ENCODE data around the gene AFF1.

AFF1 gene

DNA sequence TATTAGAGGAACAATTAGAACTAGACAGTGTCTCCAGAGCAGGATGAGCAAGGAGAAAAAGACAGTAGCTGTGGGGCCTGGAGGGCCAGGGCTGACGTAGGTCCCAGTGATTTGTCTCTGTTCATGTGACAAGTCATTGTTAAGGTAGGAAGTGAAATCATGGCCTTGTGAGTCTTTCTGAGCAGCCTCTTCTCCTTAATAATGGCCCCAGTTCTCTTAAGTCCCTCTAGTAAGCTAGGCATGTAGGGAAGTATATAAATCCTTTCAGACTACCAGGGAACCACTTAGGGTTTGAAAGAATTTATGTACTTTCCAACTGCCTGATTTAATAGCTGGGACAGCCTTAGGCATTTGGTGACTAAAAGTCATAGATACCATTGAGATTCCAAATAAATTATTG lies 152.6 kb downstream of the AFF1 start:
- H3K9me3 ChIP-seq (ENCODE audit: control insufficient read depth, low read depth, low read length): no peaks in the 10 kb centered on the region
- H3K27ac ChIP-seq (ENCODE audit: low read length): no peak overlapping the region
- no peaks in the 10 kb centered on the region for H3K27me3 ChIP-seq (ENCODE audit: control insufficient read depth, insufficient read depth, low read length)
- H3K4me1 ChIP-seq (ENCODE audit: control insufficient read depth, low read depth, low read length): no peaks in the 10 kb centered on the region
- no peak overlapping the region for H3K9ac ChIP-seq (ENCODE audit: low read length)
- H3K4me3 ChIP-seq (ENCODE audit: low read length): no peak overlapping the region
- H3K36me3 ChIP-seq (ENCODE audit: control insufficient read depth, low read depth, low read length): peaks cover 9% of the 10 kb centered on the region

GRCh38 chr4:87088186-87088585 lies 153.4 kb downstream of the AFF1 start:
- Histone ChIP-seq H3K4me1 (ENCODE audit: control insufficient read depth, low read depth, low read length) (no peaks in the 10 kb centered on the region), H3K9me3 (ENCODE audit: control insufficient read depth, low read depth, low read length) (no peaks in the 10 kb centered on the region), H3K9ac (ENCODE audit: low read length) (no peak overlapping the region), H3K27ac (ENCODE audit: low read length) (no peak overlapping the region), H3K36me3 (ENCODE audit: control insufficient read depth, low read depth, low read length) (peaks cover 9% of the 10 kb centered on the region), H3K27me3 (ENCODE audit: control insufficient read depth, insufficient read depth, low read length) (no peaks in the 10 kb centered on the region), H3K4me3 (ENCODE audit: low read length) (no peak overlapping the region)

- Histone ChIP-seq H3K36me3 (ENCODE audit: control insufficient read depth, low read depth, low read length) (peaks cover 6% of the 10 kb centered on the region), H3K4me3 (ENCODE audit: low read length) (no peak overlapping the region), H3K9ac (ENCODE audit: low read length) (no peak overlapping the region), H3K9me3 (ENCODE audit: control insufficient read depth, low read depth, low read length) (no peaks in the 10 kb centered on the region), H3K27me3 (ENCODE audit: control insufficient read depth, insufficient read depth, low read length) (no peaks in the 10 kb centered on the region), H3K4me1 (ENCODE audit: control insufficient read depth, low read depth, low read length) (no peaks in the 10 kb centered on the region), H3K27ac (ENCODE audit: low read length) (peak overlapping the region; percentile 10)
Measured at GRCh38 chr4:87089368-87089767, 154.6 kb downstream of the AFF1 start.

DNA sequence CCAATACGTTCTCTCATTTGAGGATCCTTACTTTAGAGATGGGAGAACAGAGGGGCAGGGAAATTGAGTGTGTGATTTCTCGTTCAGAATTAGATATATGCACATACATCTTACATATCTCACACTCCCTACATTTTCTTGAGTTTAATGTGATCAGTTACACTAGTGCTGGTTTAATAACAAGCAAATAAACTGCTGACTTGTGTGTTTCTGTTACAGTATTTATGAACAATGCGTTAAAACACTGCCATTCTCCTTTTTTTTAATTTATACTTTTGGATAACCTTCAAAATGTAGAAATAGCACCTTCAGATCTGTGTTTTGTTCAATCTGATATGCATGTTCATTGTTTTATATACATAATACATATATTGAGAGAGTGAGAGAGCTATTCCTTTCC lies 155.5 kb downstream of the AFF1 start:
- Histone ChIP-seq H3K4me3 (ENCODE audit: low read length) (no peak overlapping the region), H3K4me1 (ENCODE audit: control insufficient read depth, low read depth, low read length) (no peaks in the 10 kb centered on the region), H3K9ac (ENCODE audit: low read length) (no peak overlapping the region), H3K27me3 (ENCODE audit: control insufficient read depth, insufficient read depth, low read length) (no peaks in the 10 kb centered on the region), H3K9me3 (ENCODE audit: control insufficient read depth, low read depth, low read length) (no peaks in the 10 kb centered on the region), H3K27ac (ENCODE audit: low read length) (no peak overlapping the region), H3K36me3 (ENCODE audit: control insufficient read depth, low read depth, low read length) (peaks cover 6% of the 10 kb centered on the region)

DNA sequence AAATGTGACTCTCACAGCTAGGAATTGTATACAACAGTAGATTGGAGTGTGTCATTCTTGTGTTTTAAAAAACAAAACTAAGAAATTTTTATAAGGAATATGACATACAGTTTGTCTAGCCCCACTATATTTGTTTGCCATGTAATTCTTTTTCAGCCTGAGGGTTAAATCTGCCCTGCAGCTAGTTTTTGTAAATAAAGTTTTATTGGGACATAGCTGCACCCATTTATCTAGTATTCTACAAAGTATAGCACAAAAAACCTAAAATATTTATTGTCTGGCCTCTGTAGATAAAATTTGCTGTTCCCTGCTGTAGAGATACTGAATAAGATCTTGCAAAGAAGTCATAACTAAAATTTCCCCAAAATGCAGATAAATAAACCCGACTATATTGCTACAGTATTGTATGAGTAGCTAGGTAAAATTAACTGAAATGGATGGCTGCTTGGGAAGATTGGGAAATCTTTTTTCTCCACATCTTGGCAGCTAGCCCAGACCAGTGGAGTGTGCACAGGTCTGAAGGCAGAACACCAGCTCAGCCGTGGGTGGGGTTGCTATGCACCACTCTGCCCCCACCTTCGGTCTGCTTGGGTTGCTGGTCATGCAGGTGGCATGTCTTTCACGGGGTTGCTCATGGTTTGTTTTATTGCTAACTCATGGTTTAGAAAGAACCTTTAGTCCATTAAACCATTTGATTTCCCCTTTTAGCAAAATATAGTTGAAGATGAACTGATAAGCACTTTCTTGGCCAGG lies 157.8 kb downstream of the AFF1 start:
- no peaks in the 10 kb centered on the region for H3K9me3 ChIP-seq (ENCODE audit: control insufficient read depth, low read depth, low read length)
- H3K27me3 ChIP-seq (ENCODE audit: control insufficient read depth, insufficient read depth, low read length): no peaks in the 10 kb centered on the region
- no peak overlapping the region for H3K9ac ChIP-seq (ENCODE audit: low read length)
- no peak overlapping the region for H3K27ac ChIP-seq (ENCODE audit: low read length)
- H3K4me1 ChIP-seq (ENCODE audit: control insufficient read depth, low read depth, low read length): peaks cover 6% of the 10 kb centered on the region
- no peak overlapping the region for H3K4me3 ChIP-seq (ENCODE audit: low read length)
- H3K36me3 ChIP-seq (ENCODE audit: control insufficient read depth, low read depth, low read length): peaks cover 6% of the 10 kb centered on the region

GRCh38 chr4:87093443-87094123 lies 158.8 kb downstream of the AFF1 start:
- Histone ChIP-seq H3K27me3 (ENCODE audit: control insufficient read depth, insufficient read depth, low read length) (no peaks in the 10 kb centered on the region), H3K9me3 (ENCODE audit: control insufficient read depth, low read depth, low read length) (no peaks in the 10 kb centered on the region), H3K27ac (ENCODE audit: low read length) (no peak overlapping the region), H3K4me3 (ENCODE audit: low read length) (no peak overlapping the region), H3K4me1 (ENCODE audit: control insufficient read depth, low read depth, low read length) (peaks cover 6% of the 10 kb centered on the region), H3K9ac (ENCODE audit: low read length) (no peak overlapping the region), H3K36me3 (ENCODE audit: control insufficient read depth, low read depth, low read length) (peaks cover 6% of the 10 kb centered on the region)

GRCh38 chr4:87097075-87097474 lies 162.3 kb downstream of the AFF1 start:
- peaks cover 4% of the 10 kb centered on the region for H3K36me3 ChIP-seq (ENCODE audit: control insufficient read depth, low read depth, low read length)
- H3K27ac ChIP-seq (ENCODE audit: low read length): no peak overlapping the region
- H3K27me3 ChIP-seq (ENCODE audit: control insufficient read depth, insufficient read depth, low read length): no peaks in the 10 kb centered on the region
- no peak overlapping the region for H3K4me3 ChIP-seq (ENCODE audit: low read length)
- H3K9me3 ChIP-seq (ENCODE audit: control insufficient read depth, low read depth, low read length): no peaks in the 10 kb centered on the region
- no peak overlapping the region for H3K9ac ChIP-seq (ENCODE audit: low read length)
- peaks cover 21% of the 10 kb centered on the region for H3K4me1 ChIP-seq (ENCODE audit: control insufficient read depth, low read depth, low read length)

DNA sequence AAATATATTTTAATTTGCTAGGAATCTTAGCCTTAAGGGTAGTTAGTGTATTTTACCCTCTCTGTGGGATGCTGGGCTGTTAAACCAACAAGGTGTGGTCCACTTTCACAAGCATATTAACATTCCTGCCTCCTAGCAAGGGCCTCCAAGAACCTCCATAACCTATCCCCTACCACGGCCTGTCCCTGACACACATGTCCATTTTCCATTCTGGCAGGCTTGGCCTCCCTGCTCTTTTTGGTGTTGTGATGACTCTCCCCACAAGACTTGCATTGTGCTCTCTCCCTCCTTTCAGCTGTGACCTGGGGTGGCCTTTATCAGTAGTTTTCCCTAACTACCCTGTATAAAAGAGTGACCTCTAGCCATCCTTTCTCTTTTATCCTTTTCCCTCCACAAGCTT lies 165.4 kb downstream of the AFF1 start:
- Histone ChIP-seq H3K27me3 (ENCODE audit: control insufficient read depth, insufficient read depth, low read length) (no peaks in the 10 kb centered on the region), H3K4me1 (ENCODE audit: control insufficient read depth, low read depth, low read length) (peaks cover 21% of the 10 kb centered on the region), H3K4me3 (ENCODE audit: low read length) (no peak overlapping the region), H3K27ac (ENCODE audit: low read length) (no peak overlapping the region), H3K36me3 (ENCODE audit: control insufficient read depth, low read depth, low read length) (peaks cover 4% of the 10 kb centered on the region), H3K9ac (ENCODE audit: low read length) (no peak overlapping the region), H3K9me3 (ENCODE audit: control insufficient read depth, low read depth, low read length) (no peaks in the 10 kb centered on the region)

- Histone ChIP-seq H3K27ac (ENCODE audit: low read length) (no peak overlapping the region), H3K9ac (ENCODE audit: low read length) (no peak overlapping the region), H3K4me1 (ENCODE audit: control insufficient read depth, low read depth, low read length) (peaks cover 21% of the 10 kb centered on the region), H3K36me3 (ENCODE audit: control insufficient read depth, low read depth, low read length) (peaks cover 4% of the 10 kb centered on the region), H3K4me3 (ENCODE audit: low read length) (no peak overlapping the region), H3K9me3 (ENCODE audit: control insufficient read depth, low read depth, low read length) (no peaks in the 10 kb centered on the region), H3K27me3 (ENCODE audit: control insufficient read depth, insufficient read depth, low read length) (no peaks in the 10 kb centered on the region)
Measured at GRCh38 chr4:87101543-87102199, 166.9 kb downstream of the AFF1 start.

- no peak overlapping the region for H3K9ac ChIP-seq (ENCODE audit: low read length)
Measured at GRCh38 chr4:87103086-87103485, 168.3 kb downstream of the AFF1 start.

GRCh38 chr4:87103691-87104187 lies 168.9 kb downstream of the AFF1 start:
- Histone ChIP-seq H3K9me3 (ENCODE audit: control insufficient read depth, low read depth, low read length) (no peaks in the 10 kb centered on the region), H3K27me3 (ENCODE audit: control insufficient read depth, insufficient read depth, low read length) (no peaks in the 10 kb centered on the region), H3K4me3 (ENCODE audit: low read length) (no peak overlapping the region), H3K9ac (ENCODE audit: low read length) (no peak overlapping the region), H3K4me1 (ENCODE audit: control insufficient read depth, low read depth, low read length) (peaks cover 15% of the 10 kb centered on the region), H3K36me3 (ENCODE audit: control insufficient read depth, low read depth, low read length) (peaks cover 12% of the 10 kb centered on the region), H3K27ac (ENCODE audit: low read length) (no peak overlapping the region)

More at GRCh38 chr4:87103086-87103485, 168.3 kb downstream of the AFF1 start:
- no peaks in the 10 kb centered on the region for H3K9me3 ChIP-seq (ENCODE audit: control insufficient read depth, low read depth, low read length)
- H3K4me1 ChIP-seq (ENCODE audit: control insufficient read depth, low read depth, low read length): peaks cover 15% of the 10 kb centered on the region
- H3K4me3 ChIP-seq (ENCODE audit: low read length): no peak overlapping the region
- no peaks in the 10 kb centered on the region for H3K27me3 ChIP-seq (ENCODE audit: control insufficient read depth, insufficient read depth, low read length)
- H3K27ac ChIP-seq (ENCODE audit: low read length): no peak overlapping the region
- peaks cover 5% of the 10 kb centered on the region for H3K36me3 ChIP-seq (ENCODE audit: control insufficient read depth, low read depth, low read length)

Data from iPS-18a (cell line).